GM23338 (cell line): ENCODE data around the gene SKIC2. TPM values are rescaled to one million over a fixed set of nuclear protein-coding genes. Genes with fewer than 3 reads are reported as not detected.

Experiments used
- ATAC-seq: fragments of 200-7000 bp; cut with Tn5 transposase; 3 replicates; pipeline ENCODE4 v1.9.1; 2020
- DNase-seq: peaks from one replicate; pipeline ENCODE4 v3.0.0-alpha.2; 2015; ENCODE audit warnings: low spot score
- H2AFZ ChIP-seq: fragments of 200-600 bp; sonication (generic); 2 replicates; pipeline ENCODE4 v1.8.0; 2016; ENCODE audit warnings: antibody characterized with exemption, mild to moderate bottlenecking, moderate library complexity
- H3F3A ChIP-seq: fragments of 200-600 bp; sonication (generic); replicated peaks from 2 replicates; pipeline ENCODE4 v1.8.0; 2017; ENCODE audit warnings: antibody characterized with exemption, mixed run types, low read depth
- H3K27ac ChIP-seq: fragments of 200-600 bp; sonication (generic); 2 replicates; pipeline ENCODE4 v1.6.1; 2016; ENCODE audit warnings: low read depth
- H3K27me3 ChIP-seq: fragments of 200-600 bp; sonication (generic); 2 replicates; pipeline ENCODE4 v1.8.0; 2016; ENCODE audit warnings: mild to moderate bottlenecking, mixed run types, moderate library complexity; ENCODE audit not compliant: insufficient read depth
- H3K36me3 ChIP-seq: fragments of 200-600 bp; sonication (generic); 2 replicates; pipeline ENCODE4 v1.8.0; 2016; ENCODE audit warnings: mild to moderate bottlenecking; ENCODE audit not compliant: insufficient read depth
- H3K4me1 ChIP-seq: fragments of 200-600 bp; sonication (generic); 2 replicates; pipeline ENCODE4 v1.8.0; 2016; ENCODE audit warnings: mild to moderate bottlenecking, moderate library complexity; ENCODE audit not compliant: insufficient read depth
- H3K4me2 ChIP-seq: fragments of 200-600 bp; sonication (generic); 2 replicates; pipeline ENCODE4 v1.7.1; 2017; ENCODE audit warnings: mixed run types
- H3K4me3 ChIP-seq: fragments of 200-600 bp; sonication (generic); 2 replicates; pipeline ENCODE4 v1.6.1; 2016; ENCODE audit warnings: mixed run types
- H3K79me2 ChIP-seq: fragments of 200-600 bp; sonication (generic); replicated peaks from 2 replicates; pipeline ENCODE4 v1.8.0; 2017; ENCODE audit warnings: mild to moderate bottlenecking; ENCODE audit not compliant: insufficient read depth
- H3K9me2 ChIP-seq: fragments of 200-600 bp; sonication (generic); 2 replicates; pipeline ENCODE4 v1.8.0; 2017; ENCODE audit not compliant: insufficient read depth
- H4K20me1 ChIP-seq: fragments of 200-600 bp; sonication (generic); replicated peaks from 2 replicates; pipeline ENCODE4 v1.8.0; 2017; ENCODE audit warnings: mild to moderate bottlenecking; ENCODE audit not compliant: insufficient read depth
- H3K27ac Mint-ChIP-seq: 2 replicates; pipeline ENCODE4 v1.8.0; 2020; ENCODE audit warnings: inconsistent platforms, mild to moderate bottlenecking, moderate library complexity, mixed read lengths
- H3K27me3 Mint-ChIP-seq: 3 replicates; pipeline ENCODE4 v1.8.0; 2022; ENCODE audit warnings: low read depth, mild to moderate bottlenecking, moderate library complexity, mixed read lengths, inconsistent platforms; ENCODE audit not compliant: insufficient read depth, poor library complexity
- H3K36me3 Mint-ChIP-seq: 3 replicates; pipeline ENCODE4 v1.8.0; 2021; ENCODE audit warnings: low read depth, mild to moderate bottlenecking, inconsistent platforms, moderate library complexity, mixed read lengths
- H3K4me1 Mint-ChIP-seq: 3 replicates; pipeline ENCODE4 v1.8.0; 2020; ENCODE audit warnings: mild to moderate bottlenecking, inconsistent platforms, mixed read lengths
- H3K4me3 Mint-ChIP-seq: 3 replicates; pipeline ENCODE4 v1.8.0; 2021; ENCODE audit warnings: moderate library complexity, mild to moderate bottlenecking, inconsistent platforms, mixed read lengths
- H3K9me3 Mint-ChIP-seq: 3 replicates; pipeline ENCODE4 v1.8.0; 2020; ENCODE audit warnings: moderate library complexity, mild to moderate bottlenecking, inconsistent platforms, mixed read lengths
- CREB1 ChIP-seq: fragments of 250-450 bp; sonication (Bioruptor Pico); IDR thresholded peaks from 2 replicates; pipeline ENCODE4 v1.5.0; 2020; ENCODE audit warnings: low read depth, mild to moderate bottlenecking, moderate library complexity
- EZH2 ChIP-seq: fragments of 200-600 bp; sonication (generic); IDR thresholded peaks from one replicate; pipeline ENCODE4 v1.8.0; 2017; ENCODE audit warnings: antibody characterized with exemption, mild to moderate bottlenecking, low read depth; ENCODE audit not compliant: unreplicated experiment
- EZH2phosphoT487 ChIP-seq: fragments of 200-600 bp; sonication (generic); IDR thresholded peaks from one replicate; pipeline ENCODE4 v1.8.1; 2018; ENCODE audit warnings: antibody characterized with exemption; ENCODE audit not compliant: unreplicated experiment
- JUNB ChIP-seq: IDR thresholded peaks from one replicate; pipeline ENCODE4 v1.6.1; 2016; ENCODE audit warnings: antibody characterized with exemption; ENCODE audit not compliant: unreplicated experiment
- NANOG ChIP-seq: IDR thresholded peaks from 2 replicates; pipeline ENCODE4 v1.6.1; 2016; ENCODE audit warnings: antibody characterized with exemption, borderline replicate concordance
- POLR2AphosphoS5 ChIP-seq: IDR thresholded peaks from 2 replicates; pipeline ENCODE4 v1.6.1; 2016; ENCODE audit warnings: antibody characterized with exemption, low read depth
- STAT1 ChIP-seq: IDR thresholded peaks from one replicate; pipeline ENCODE4 v1.6.1; 2016; ENCODE audit warnings: antibody characterized with exemption; ENCODE audit not compliant: unreplicated experiment
- ZNF114 ChIP-seq: fragments of 250-450 bp; sonication (Bioruptor Pico); IDR thresholded peaks from 2 replicates; pipeline ENCODE4 v1.5.0; 2020; ENCODE audit warnings: mild to moderate bottlenecking, moderate library complexity
- ZNF331 ChIP-seq: fragments of 250-450 bp; sonication (Bioruptor Pico); IDR thresholded peaks from 2 replicates; pipeline ENCODE4 v1.5.0; 2020; ENCODE audit warnings: low read depth, mild to moderate bottlenecking, moderate library complexity
- polyA plus RNA-seq: library from polyadenylated mRNA; unstranded; fragments of >200 nt; fragmentation: Nextera tagmentation; extraction: Ambion mirVana; gene quantifications from 2 replicates; pipeline ENCODE4 v1.2.1, GENCODE V29; 2016
- total RNA-seq: library from RNA; depleted of rRNA; stranded (reverse); fragments of >200 nt; shearing (Covaris generic); gene quantifications from 2 replicates; pipeline ENCODE4 v1.2.3, GENCODE V29; 2014
- TF ChIP-seq, protein P1 (sequence below): fragments of 250-450 bp; sonication (Bioruptor Pico); IDR thresholded peaks from 2 replicates; pipeline ENCODE4 v1.5.0; 2020; ENCODE audit warnings: mild to moderate bottlenecking, moderate library complexity
- TF ChIP-seq, protein P2 (sequence below), 2 experiments: fragments of 200-600 bp in 1 of 2; sonication (generic) in 1 of 2; conservative IDR thresholded peaks; 2 replicates each; pipeline versions ENCODE4 v1.5.1 to v1.6.1; 2016 to 2017; ENCODE audit warnings: antibody characterized with exemption in 2 of 2, low read depth in 2 of 2, mild to moderate bottlenecking in 2 of 2, moderate library complexity in 1 of 2
- TF ChIP-seq, protein P3 (sequence below): IDR thresholded peaks from 2 replicates; pipeline ENCODE4 v1.6.1; 2016; ENCODE audit warnings: antibody characterized with exemption

The SKIC2 gene
- total and polyA plus RNA-seq, 2 experiments from 2014 or later: 21.6 to 47.2 TPM

DNA sequence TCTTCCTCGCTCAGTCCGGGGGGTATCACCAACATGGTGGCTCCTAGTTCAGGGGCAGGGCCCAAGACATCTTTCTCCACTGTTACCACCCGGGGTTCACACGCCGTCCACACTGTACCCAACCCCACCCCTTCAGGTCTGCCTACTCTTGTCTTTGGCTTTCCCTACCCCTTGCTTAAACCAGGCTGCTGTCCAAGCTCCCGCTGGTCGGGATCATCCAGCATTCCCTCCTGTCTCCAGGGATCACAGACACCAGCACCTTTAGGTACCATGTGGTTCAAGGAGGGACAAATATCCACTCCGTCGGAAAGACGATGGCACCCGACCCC lies 599 bp upstream of the SKIC2 start:
- Histone ChIP-seq H2AFZ (peak overlapping the region; percentile 92), H4K20me1 (no peaks in the 10 kb centered on the region), H3K27ac (no peak overlapping the region)

More for the DNA sequence above, 599 bp upstream of the SKIC2 start:
- H3F3A ChIP-seq: no peaks in the 10 kb centered on the region
- H3K4me2 ChIP-seq: peak overlapping the region; percentile 93
- H3K27me3 Mint-ChIP-seq: peaks cover 4% of the 10 kb centered on the region
- DNase-seq (no peak), ATAC-seq (peak; percentile 10)
- peak overlapping the region; percentile 95 for H3K4me3 ChIP-seq
- H3K27me3 ChIP-seq: no peaks in the 10 kb centered on the region
- peaks cover 74% of the 10 kb centered on the region for H3K36me3 Mint-ChIP-seq
- H3K9me3 Mint-ChIP-seq: peaks cover 2% of the 10 kb centered on the region; the same call in 1 of the 3 replicates
- TF ChIP-seq CREB1 (CRISPR knock-in tag): no peak
- no peak for TF ChIP-seq STAT1
- TF ChIP-seq POLR2AphosphoS5: no peak
- TF ChIP-seq EZH2: no peak
- no peak for TF ChIP-seq ZNF114
- TF ChIP-seq, protein P1, sequence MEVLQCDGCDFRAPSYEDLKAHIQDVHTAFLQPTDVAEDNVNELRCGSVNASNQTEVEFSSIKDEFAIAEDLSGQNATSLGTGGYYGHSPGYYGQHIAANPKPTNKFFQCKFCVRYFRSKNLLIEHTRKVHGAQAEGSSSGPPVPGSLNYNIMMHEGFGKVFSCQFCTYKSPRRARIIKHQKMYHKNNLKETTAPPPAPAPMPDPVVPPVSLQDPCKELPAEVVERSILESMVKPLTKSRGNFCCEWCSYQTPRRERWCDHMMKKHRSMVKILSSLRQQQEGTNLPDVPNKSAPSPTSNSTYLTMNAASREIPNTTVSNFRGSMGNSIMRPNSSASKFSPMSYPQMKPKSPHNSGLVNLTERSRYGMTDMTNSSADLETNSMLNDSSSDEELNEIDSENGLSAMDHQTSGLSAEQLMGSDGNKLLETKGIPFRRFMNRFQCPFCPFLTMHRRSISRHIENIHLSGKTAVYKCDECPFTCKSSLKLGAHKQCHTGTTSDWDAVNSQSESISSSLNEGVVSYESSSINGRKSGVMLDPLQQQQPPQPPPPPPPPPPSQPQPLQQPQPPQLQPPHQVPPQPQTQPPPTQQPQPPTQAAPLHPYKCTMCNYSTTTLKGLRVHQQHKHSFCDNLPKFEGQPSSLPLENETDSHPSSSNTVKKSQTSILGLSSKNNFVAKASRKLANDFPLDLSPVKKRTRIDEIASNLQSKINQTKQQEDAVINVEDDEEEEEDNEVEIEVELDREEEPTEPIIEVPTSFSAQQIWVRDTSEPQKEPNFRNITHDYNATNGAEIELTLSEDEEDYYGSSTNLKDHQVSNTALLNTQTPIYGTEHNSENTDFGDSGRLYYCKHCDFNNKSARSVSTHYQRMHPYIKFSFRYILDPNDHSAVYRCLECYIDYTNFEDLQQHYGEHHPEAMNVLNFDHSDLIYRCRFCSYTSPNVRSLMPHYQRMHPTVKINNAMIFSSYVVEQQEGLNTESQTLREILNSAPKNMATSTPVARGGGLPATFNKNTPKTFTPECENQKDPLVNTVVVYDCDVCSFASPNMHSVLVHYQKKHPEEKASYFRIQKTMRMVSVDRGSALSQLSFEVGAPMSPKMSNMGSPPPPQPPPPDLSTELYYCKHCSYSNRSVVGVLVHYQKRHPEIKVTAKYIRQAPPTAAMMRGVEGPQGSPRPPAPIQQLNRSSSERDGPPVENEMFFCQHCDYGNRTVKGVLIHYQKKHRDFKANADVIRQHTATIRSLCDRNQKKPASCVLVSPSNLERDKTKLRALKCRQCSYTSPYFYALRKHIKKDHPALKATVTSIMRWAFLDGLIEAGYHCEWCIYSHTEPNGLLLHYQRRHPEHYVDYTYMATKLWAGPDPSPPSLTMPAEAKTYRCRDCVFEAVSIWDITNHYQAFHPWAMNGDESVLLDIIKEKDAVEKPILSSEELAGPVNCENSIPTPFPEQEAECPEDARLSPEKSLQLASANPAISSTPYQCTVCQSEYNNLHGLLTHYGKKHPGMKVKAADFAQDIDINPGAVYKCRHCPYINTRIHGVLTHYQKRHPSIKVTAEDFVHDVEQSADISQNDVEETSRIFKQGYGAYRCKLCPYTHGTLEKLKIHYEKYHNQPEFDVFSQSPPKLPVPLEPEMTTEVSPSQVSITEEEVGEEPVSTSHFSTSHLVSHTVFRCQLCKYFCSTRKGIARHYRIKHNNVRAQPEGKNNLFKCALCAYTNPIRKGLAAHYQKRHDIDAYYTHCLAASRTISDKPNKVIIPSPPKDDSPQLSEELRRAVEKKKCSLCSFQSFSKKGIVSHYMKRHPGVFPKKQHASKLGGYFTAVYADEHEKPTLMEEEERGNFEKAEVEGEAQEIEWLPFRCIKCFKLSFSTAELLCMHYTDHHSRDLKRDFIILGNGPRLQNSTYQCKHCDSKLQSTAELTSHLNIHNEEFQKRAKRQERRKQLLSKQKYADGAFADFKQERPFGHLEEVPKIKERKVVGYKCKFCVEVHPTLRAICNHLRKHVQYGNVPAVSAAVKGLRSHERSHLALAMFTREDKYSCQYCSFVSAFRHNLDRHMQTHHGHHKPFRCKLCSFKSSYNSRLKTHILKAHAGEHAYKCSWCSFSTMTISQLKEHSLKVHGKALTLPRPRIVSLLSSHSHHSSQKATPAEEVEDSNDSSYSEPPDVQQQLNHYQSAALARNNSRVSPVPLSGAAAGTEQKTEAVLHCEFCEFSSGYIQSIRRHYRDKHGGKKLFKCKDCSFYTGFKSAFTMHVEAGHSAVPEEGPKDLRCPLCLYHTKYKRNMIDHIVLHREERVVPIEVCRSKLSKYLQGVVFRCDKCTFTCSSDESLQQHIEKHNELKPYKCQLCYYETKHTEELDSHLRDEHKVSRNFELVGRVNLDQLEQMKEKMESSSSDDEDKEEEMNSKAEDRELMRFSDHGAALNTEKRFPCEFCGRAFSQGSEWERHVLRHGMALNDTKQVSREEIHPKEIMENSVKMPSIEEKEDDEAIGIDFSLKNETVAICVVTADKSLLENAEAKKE (CRISPR knock-in tag): no peak
- no peak for TF ChIP-seq EZH2phosphoT487
- no peak for TF ChIP-seq NANOG
- no peak for TF ChIP-seq ZNF331 (CRISPR knock-in tag)
- TF ChIP-seq, protein P2, sequence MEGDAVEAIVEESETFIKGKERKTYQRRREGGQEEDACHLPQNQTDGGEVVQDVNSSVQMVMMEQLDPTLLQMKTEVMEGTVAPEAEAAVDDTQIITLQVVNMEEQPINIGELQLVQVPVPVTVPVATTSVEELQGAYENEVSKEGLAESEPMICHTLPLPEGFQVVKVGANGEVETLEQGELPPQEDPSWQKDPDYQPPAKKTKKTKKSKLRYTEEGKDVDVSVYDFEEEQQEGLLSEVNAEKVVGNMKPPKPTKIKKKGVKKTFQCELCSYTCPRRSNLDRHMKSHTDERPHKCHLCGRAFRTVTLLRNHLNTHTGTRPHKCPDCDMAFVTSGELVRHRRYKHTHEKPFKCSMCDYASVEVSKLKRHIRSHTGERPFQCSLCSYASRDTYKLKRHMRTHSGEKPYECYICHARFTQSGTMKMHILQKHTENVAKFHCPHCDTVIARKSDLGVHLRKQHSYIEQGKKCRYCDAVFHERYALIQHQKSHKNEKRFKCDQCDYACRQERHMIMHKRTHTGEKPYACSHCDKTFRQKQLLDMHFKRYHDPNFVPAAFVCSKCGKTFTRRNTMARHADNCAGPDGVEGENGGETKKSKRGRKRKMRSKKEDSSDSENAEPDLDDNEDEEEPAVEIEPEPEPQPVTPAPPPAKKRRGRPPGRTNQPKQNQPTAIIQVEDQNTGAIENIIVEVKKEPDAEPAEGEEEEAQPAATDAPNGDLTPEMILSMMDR (conservative IDR thresholded peaks at IDR 0.05; ENCODE audit: low read depth in 2 of 2): no peak
- TF ChIP-seq, protein P3, sequence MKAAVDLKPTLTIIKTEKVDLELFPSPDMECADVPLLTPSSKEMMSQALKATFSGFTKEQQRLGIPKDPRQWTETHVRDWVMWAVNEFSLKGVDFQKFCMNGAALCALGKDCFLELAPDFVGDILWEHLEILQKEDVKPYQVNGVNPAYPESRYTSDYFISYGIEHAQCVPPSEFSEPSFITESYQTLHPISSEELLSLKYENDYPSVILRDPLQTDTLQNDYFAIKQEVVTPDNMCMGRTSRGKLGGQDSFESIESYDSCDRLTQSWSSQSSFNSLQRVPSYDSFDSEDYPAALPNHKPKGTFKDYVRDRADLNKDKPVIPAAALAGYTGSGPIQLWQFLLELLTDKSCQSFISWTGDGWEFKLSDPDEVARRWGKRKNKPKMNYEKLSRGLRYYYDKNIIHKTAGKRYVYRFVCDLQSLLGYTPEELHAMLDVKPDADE: no peak
- TF ChIP-seq JUNB: no peak
- peaks cover 28% of the 10 kb centered on the region for H3K79me2 ChIP-seq
- H3K4me1 Mint-ChIP-seq: peaks cover 12% of the 10 kb centered on the region
- H3K4me1 ChIP-seq: peaks cover 15% of the 10 kb centered on the region; the same call in 1 of the 2 replicates
- H3K4me3 Mint-ChIP-seq: peak overlapping the region; percentile 98
- no peaks in the 10 kb centered on the region for H3K9me2 ChIP-seq
- peaks cover 18% of the 10 kb centered on the region for H3K36me3 ChIP-seq
- peak overlapping the region; percentile 94 for H3K27ac Mint-ChIP-seq
